ENCODE results near the gene MAP6.

MAP6 gene

GRCh38 chr11:75560644-75561043 lies 108.2 kb downstream of the MAP6 start:
- no peak overlapping the region for H3K4me3 ChIP-seq (ENCODE audit: low read depth, low read length)
- DNase-seq (ENCODE audit: low read depth): no peak
- TF ChIP-seq CTCF (conservative IDR thresholded peaks at IDR 0.05; ENCODE audit: low read depth, low read length): no peak

- no peak for TF ChIP-seq CTCF (conservative IDR thresholded peaks at IDR 0.05; ENCODE audit: low read depth, low read length)
- peak overlapping the region; percentile 12 for H3K4me3 ChIP-seq (ENCODE audit: low read depth, low read length)
- DNase-seq (ENCODE audit: low read depth): peak; percentile 93
These were observed 109.6 kb downstream of the MAP6 start for GRCh38 chr11:75558939-75559843.

GRCh38 chr11:75557666-75558494 lies 111.0 kb downstream of the MAP6 start:
- DNase-seq (ENCODE audit: low read depth): peak; percentile 94
- no peak overlapping the region for H3K4me3 ChIP-seq (ENCODE audit: low read depth, low read length)
- TF ChIP-seq CTCF (conservative IDR thresholded peaks at IDR 0.05; ENCODE audit: low read depth, low read length): no peak

GRCh38 chr11:75556275-75556674 lies 112.6 kb downstream of the MAP6 start:
- no peak for DNase-seq (ENCODE audit: low read depth)

GRCh38 chr11:75555079-75555811 lies 113.6 kb downstream of the MAP6 start:
- no peak for TF ChIP-seq CTCF (conservative IDR thresholded peaks at IDR 0.05; ENCODE audit: low read depth, low read length)
- H3K4me3 ChIP-seq (ENCODE audit: low read depth, low read length): no peak overlapping the region

More at GRCh38 chr11:75556275-75556674, 112.6 kb downstream of the MAP6 start:
- H3K4me3 ChIP-seq (ENCODE audit: low read depth, low read length): no peak overlapping the region
- no peak for TF ChIP-seq CTCF (conservative IDR thresholded peaks at IDR 0.05; ENCODE audit: low read depth, low read length)

GRCh38 chr11:75554258-75555022 lies 114.4 kb downstream of the MAP6 start:
- TF ChIP-seq CTCF (conservative IDR thresholded peaks at IDR 0.05; ENCODE audit: low read depth, low read length): no peak
- H3K4me3 ChIP-seq (ENCODE audit: low read depth, low read length): peak overlapping the region; percentile 53
- peak; percentile 100 for DNase-seq (ENCODE audit: low read depth)

More at GRCh38 chr11:75555079-75555811, 113.6 kb downstream of the MAP6 start:
- DNase-seq (ENCODE audit: low read depth): no peak

Measured in choroid plexus epithelial cell (primary cell).